ENCODE measurements around the gene MLPH. TPM values are rescaled to one million over a fixed set of nuclear protein-coding genes. Genes with fewer than 3 reads are reported as not detected.

Gene MLPH
- total RNA-seq, 1 donor from 2014 or later = not detected

DNA sequence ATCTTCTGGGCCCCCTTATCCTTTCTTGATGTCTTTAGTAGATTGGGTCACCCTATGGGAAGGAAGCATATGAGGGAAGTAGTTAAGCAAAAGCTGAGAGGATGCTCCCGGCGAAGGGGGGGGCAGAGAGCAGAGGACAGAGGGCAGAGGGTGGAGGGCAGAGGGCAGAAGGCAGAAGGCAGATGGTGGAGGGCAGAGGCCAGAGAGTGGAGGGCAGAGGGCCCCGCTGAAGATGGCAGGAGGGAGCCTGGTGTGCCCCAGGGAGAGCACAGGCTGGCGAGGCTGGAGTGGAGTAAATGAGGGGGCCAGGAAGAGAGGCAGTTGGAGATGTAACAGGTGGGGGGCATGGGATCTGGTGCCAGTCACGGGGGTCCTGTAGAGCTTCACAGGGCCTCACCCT is 7.0 kb downstream of the MLPH start:
- H3K36me3 ChIP-seq (ENCODE audit: control insufficient read depth in 3 of 3, insufficient read depth in 3 of 3, low read length in 3 of 3) = peaks cover 0 to 3% (median 0%) of the 10 kb centered on the region in 3 donors
- no peak overlapping the region for H3K9ac ChIP-seq (ENCODE audit: low read depth in 1 of 3, low read length in 3 of 3)
- H3K9me3 ChIP-seq (ENCODE audit: control insufficient read depth in 3 of 3, low read length in 3 of 3) = peaks cover 5 to 9% (median 7%) of the 10 kb centered on the region in 3 donors
- no peak overlapping the region for H3K4me3 ChIP-seq (ENCODE audit: low read length in 3 of 3)
- H3K27me3 ChIP-seq (ENCODE audit: control insufficient read depth in 3 of 3, insufficient read depth in 3 of 3, low read length in 3 of 3) = peaks cover 0 to 9% (median 2%) of the 10 kb centered on the region in 3 donors
- peaks cover 0 to 2% (median 0%) of the 10 kb centered on the region in 3 donors for H3K4me1 ChIP-seq (ENCODE audit: control insufficient read depth in 3 of 3, insufficient read depth in 3 of 3, low read length in 3 of 3)
- H3K27ac ChIP-seq (ENCODE audit: low read depth, low read length) = no peak overlapping the region

DNA sequence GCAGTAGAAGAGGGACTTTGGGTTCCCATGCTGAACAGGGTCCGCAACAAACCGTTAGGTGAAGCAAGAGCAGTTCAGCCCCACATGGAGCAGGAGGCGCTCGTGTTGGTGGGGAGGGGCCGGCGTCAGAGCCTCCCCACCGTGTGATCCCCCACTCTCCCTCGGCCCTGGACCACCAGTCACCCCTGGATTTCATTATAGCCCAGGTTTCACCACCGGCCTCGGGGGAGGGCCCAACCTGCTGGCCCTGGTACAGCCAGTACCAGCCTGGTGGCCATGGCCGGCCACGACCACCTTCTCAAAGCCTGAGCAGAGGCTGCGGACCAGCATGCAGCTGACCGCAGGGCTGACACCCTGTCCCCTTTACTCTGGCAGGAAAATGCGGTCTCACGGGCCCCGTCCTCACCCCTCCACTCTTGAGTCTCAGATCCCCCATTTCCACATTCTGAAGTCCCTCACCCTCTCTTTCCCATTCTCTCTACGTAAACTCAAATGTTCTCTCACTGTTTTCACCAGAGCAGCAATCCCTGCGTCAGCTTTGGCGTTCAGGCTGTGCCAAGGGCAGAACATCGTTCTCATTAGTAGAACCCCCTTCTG is 8.6 kb downstream of the MLPH start:
- Histone ChIP-seq H3K27me3 (ENCODE audit: control insufficient read depth in 3 of 3, insufficient read depth in 3 of 3, low read length in 3 of 3) (peaks cover 0 to 9% (median 2%) of the 10 kb centered on the region in 3 donors), H3K9me3 (ENCODE audit: control insufficient read depth in 3 of 3, low read length in 3 of 3) (peaks cover 5 to 9% (median 7%) of the 10 kb centered on the region in 3 donors), H3K4me1 (ENCODE audit: control insufficient read depth in 3 of 3, insufficient read depth in 3 of 3, low read length in 3 of 3) (no peaks in the 10 kb centered on the region), H3K4me3 (ENCODE audit: low read length in 3 of 3) (no peak overlapping the region), H3K27ac (ENCODE audit: low read depth, low read length) (no peak overlapping the region), H3K36me3 (ENCODE audit: control insufficient read depth in 3 of 3, insufficient read depth in 3 of 3, low read length in 3 of 3) (peaks cover 0 to 3% (median 0%) of the 10 kb centered on the region in 3 donors), H3K9ac (ENCODE audit: low read depth in 1 of 3, low read length in 3 of 3) (no peak overlapping the region)

DNA sequence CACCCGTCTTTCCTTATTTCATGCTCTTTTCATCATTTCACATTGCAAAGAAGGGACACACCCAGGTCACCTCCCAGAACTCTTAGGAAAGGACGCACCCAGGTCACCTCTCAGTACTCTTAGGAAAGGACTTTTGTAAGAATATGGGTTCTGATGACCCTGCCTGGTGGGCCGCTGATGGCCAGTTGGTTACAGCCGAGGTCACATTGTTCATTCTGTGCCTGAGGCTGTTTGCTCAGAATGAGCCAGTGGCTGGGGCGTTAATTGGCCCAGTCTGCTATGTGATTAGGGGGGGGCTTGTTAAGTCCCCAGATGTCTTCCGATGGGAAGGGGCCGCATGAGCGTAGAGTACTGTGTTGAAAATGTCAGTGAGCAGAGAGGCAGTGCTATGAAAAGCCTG is 9.4 kb downstream of the MLPH start:
- H3K9me3 ChIP-seq (ENCODE audit: control insufficient read depth in 3 of 3, low read length in 3 of 3) = peaks cover 3 to 7% (median 6%) of the 10 kb centered on the region in 3 donors
- H3K9ac ChIP-seq (ENCODE audit: low read depth in 1 of 3, low read length in 3 of 3) = no peak overlapping the region
- peaks cover 0 to 3% (median 0%) of the 10 kb centered on the region in 3 donors for H3K4me1 ChIP-seq (ENCODE audit: control insufficient read depth in 3 of 3, insufficient read depth in 3 of 3, low read length in 3 of 3)
- no peak overlapping the region for H3K27ac ChIP-seq (ENCODE audit: low read depth, low read length)
- no peak overlapping the region for H3K4me3 ChIP-seq (ENCODE audit: low read length in 3 of 3)
- peaks cover 0 to 3% (median 0%) of the 10 kb centered on the region in 3 donors for H3K36me3 ChIP-seq (ENCODE audit: control insufficient read depth in 3 of 3, insufficient read depth in 3 of 3, low read length in 3 of 3)
- H3K27me3 ChIP-seq (ENCODE audit: control insufficient read depth in 3 of 3, insufficient read depth in 3 of 3, low read length in 3 of 3) = peaks cover 0 to 9% (median 2%) of the 10 kb centered on the region in 3 donors

DNA sequence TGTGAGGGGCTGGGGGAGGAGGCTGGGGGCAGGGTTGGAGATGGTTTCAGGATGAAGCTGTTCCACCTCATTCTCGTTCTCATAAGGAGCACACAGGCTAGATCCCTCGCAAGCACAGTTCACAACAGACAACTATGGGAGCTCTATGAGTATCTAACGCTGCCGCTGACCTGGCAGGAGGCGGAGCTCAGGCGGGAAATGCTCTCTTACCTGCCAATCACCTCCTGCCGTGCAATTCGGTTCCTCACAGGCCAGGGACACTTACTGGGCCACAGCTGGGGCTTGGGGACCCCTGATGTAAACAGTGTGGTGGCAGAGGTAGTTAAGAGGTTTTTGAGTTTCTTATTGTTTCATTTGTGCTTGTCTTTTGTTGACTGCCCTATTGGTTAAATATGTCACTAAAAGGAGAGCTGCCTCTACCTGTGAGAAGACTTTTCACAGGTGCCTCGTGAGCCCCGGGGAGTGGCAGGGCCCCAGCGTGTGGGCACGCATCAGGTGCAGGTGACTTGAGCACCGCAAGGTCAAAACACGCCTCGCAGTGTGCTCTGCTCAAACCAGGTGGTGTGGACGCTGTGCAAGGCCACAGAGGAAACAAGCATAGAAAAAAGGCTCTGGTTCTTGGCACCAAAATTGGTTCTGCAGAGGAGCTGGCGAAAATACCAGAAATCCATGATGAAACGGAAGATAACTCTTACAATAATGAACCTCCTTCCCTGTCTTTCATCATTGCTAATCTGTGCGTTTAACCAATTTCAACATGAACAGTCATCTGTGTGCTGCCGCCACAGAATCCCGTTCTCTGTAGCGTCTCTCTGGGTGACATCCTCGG is 10.2 kb downstream of the MLPH start:
- Histone ChIP-seq H3K36me3 (ENCODE audit: control insufficient read depth in 3 of 3, insufficient read depth in 3 of 3, low read length in 3 of 3) (no peaks in the 10 kb centered on the region), H3K4me3 (ENCODE audit: low read length in 3 of 3) (no peak overlapping the region), H3K9me3 (ENCODE audit: control insufficient read depth in 3 of 3, low read length in 3 of 3) (no peaks in the 10 kb centered on the region), H3K4me1 (ENCODE audit: control insufficient read depth in 3 of 3, insufficient read depth in 3 of 3, low read length in 3 of 3) (peaks cover 0 to 5% (median 0%) of the 10 kb centered on the region in 3 donors), H3K9ac (ENCODE audit: low read depth in 1 of 3, low read length in 3 of 3) (no peak overlapping the region), H3K27me3 (ENCODE audit: control insufficient read depth in 3 of 3, insufficient read depth in 3 of 3, low read length in 3 of 3) (peaks cover 0 to 9% (median 2%) of the 10 kb centered on the region in 3 donors), H3K27ac (ENCODE audit: low read depth, low read length) (no peak overlapping the region)

DNA sequence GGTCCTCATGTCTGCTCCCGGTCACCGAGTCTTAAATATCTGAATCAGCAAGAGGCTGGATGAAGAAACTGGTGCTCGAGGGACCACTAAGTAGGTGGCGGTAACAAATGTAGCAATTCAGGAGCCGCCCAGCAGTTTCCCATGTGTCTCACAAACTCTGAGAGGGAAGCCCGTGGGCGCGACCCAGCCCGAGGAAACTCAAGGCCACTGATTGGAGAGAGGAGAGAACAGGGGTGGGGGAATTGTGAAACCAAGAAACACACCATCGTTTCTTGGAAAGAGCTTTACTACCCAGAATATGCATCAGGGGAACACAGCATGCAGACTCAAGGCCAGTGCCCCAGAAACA is 10.8 kb downstream of the MLPH start:
- Histone ChIP-seq H3K9me3 (ENCODE audit: control insufficient read depth in 3 of 3, low read length in 3 of 3) (no peaks in the 10 kb centered on the region), H3K4me3 (ENCODE audit: low read length in 3 of 3) (no peak overlapping the region), H3K27ac (ENCODE audit: low read depth, low read length) (no peak overlapping the region), H3K36me3 (ENCODE audit: control insufficient read depth in 3 of 3, insufficient read depth in 3 of 3, low read length in 3 of 3) (no peaks in the 10 kb centered on the region), H3K9ac (ENCODE audit: low read depth in 1 of 3, low read length in 3 of 3) (no peak overlapping the region), H3K27me3 (ENCODE audit: control insufficient read depth in 3 of 3, insufficient read depth in 3 of 3, low read length in 3 of 3) (peaks cover 0 to 9% (median 2%) of the 10 kb centered on the region in 3 donors), H3K4me1 (ENCODE audit: control insufficient read depth in 3 of 3, insufficient read depth in 3 of 3, low read length in 3 of 3) (peaks cover 0 to 9% (median 0%) of the 10 kb centered on the region in 3 donors)

DNA sequence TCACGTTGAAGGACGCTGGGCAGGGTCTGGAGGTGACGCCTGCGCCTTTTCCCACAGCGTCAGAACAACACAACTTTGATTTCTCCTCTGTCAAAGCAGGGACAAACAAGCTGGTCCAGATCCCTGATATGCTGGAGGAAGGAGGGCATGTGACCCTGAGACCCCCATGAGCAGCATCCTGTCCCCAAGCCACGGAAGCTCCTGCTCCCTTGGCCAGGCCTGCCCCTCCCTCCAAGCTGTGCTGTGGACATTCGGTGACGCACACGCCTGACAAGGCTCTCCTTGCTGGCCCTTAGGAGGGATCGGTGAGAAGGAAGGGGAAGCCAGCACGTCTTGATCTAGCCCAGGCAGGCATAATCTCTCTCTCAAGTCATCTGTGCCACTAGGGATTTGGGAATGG is 11.3 kb downstream of the MLPH start:
- H3K4me1 ChIP-seq (ENCODE audit: control insufficient read depth in 3 of 3, insufficient read depth in 3 of 3, low read length in 3 of 3) = peaks cover 0 to 9% (median 0%) of the 10 kb centered on the region in 3 donors
- H3K9ac ChIP-seq (ENCODE audit: low read depth in 1 of 3, low read length in 3 of 3) = no peak overlapping the region
- no peaks in the 10 kb centered on the region for H3K36me3 ChIP-seq (ENCODE audit: control insufficient read depth in 3 of 3, insufficient read depth in 3 of 3, low read length in 3 of 3)
- no peak overlapping the region for H3K4me3 ChIP-seq (ENCODE audit: low read length in 3 of 3)
- peaks cover 0 to 9% (median 2%) of the 10 kb centered on the region in 3 donors for H3K27me3 ChIP-seq (ENCODE audit: control insufficient read depth in 3 of 3, insufficient read depth in 3 of 3, low read length in 3 of 3)
- H3K9me3 ChIP-seq (ENCODE audit: control insufficient read depth in 3 of 3, low read length in 3 of 3) = no peaks in the 10 kb centered on the region
- no peak overlapping the region for H3K27ac ChIP-seq (ENCODE audit: low read depth, low read length)

DNA sequence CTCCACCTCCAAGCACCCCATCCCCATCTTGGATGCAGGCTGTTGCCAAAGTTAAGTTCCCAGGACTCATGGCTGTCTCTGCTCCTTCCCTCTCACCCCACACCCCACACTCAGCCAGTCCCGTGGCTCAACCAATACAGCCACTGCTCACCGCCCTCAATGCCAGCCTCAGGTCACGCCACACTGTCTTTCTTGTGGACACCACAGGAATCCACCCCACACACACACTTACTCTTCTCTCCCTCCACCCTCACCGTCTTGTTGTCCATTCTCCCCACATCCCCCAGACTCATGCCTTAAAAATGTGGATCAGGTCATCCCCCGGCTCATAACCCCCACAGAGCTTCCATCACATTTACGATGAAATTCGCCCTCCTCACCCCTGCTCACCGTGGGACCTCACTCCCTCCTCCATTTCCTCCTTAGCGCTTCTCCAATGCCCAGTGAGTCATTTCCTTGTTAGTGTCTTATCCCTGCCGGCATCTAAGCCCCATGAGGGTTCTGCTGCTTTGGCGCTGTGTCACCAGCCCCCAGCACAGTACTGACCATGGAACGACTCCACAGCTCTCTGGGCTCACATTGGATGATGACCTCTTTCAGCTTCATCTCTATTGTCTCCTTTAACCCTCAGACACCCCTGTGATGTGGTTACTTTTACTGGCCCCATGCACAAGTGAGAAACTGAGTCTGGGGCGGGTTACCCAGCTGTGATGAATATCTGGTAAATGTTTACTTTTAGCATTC is 13.8 kb downstream of the MLPH start:
- Histone ChIP-seq H3K27me3 (ENCODE audit: control insufficient read depth in 3 of 3, insufficient read depth in 3 of 3, low read length in 3 of 3) (peaks cover 0 to 11% (median 2%) of the 10 kb centered on the region in 3 donors), H3K4me3 (ENCODE audit: low read length in 3 of 3) (no peak overlapping the region), H3K27ac (ENCODE audit: low read depth, low read length) (no peak overlapping the region), H3K9me3 (ENCODE audit: control insufficient read depth in 3 of 3, low read length in 3 of 3) (no peaks in the 10 kb centered on the region), H3K36me3 (ENCODE audit: control insufficient read depth in 3 of 3, insufficient read depth in 3 of 3, low read length in 3 of 3) (no peaks in the 10 kb centered on the region), H3K4me1 (ENCODE audit: control insufficient read depth in 3 of 3, insufficient read depth in 3 of 3, low read length in 3 of 3) (peaks cover 0 to 12% (median 0%) of the 10 kb centered on the region in 3 donors), H3K9ac (ENCODE audit: low read depth in 1 of 3, low read length in 3 of 3) (no peak overlapping the region)

DNA sequence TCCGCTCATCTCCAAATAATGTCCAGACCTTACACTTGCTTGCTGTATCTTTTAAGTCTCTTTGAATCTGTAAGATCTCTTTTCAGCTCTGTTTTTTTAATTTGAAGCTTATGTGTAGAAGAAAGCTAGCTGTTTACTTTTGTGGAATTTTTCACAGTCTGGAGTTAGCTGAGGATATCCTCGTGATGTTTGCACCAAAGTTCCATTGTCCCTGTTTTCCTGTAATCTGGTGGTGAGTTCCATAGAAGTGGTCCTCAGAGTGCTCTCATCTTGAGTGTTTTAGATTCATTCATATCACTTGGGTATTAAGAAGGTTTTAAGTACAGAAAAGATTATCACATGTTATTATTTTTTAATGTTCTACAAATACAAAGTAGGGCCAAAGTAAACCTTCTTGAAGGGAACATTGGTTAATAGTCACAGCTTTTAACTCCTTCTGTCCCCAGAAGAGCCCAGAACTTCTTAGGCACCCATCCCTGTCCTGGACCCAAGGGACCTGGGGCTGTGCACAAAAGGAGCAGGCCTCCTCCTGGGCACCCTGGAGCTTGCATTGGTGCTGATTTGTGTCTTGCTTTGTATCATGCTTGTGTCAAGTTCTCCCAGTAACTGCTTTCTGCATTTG is 15.0 kb downstream of the MLPH start:
- Histone ChIP-seq H3K27me3 (ENCODE audit: control insufficient read depth in 3 of 3, insufficient read depth in 3 of 3, low read length in 3 of 3) (peaks cover 0 to 10% (median 0%) of the 10 kb centered on the region in 3 donors), H3K9me3 (ENCODE audit: control insufficient read depth in 3 of 3, low read length in 3 of 3) (no peaks in the 10 kb centered on the region), H3K4me3 (ENCODE audit: low read length in 3 of 3) (no peak overlapping the region), H3K36me3 (ENCODE audit: control insufficient read depth in 3 of 3, insufficient read depth in 3 of 3, low read length in 3 of 3) (no peaks in the 10 kb centered on the region), H3K4me1 (ENCODE audit: control insufficient read depth in 3 of 3, insufficient read depth in 3 of 3, low read length in 3 of 3) (peaks cover 0 to 12% (median 0%) of the 10 kb centered on the region in 3 donors), H3K9ac (ENCODE audit: low read depth in 1 of 3, low read length in 3 of 3) (no peak overlapping the region), H3K27ac (ENCODE audit: low read depth, low read length) (no peak overlapping the region)

DNA sequence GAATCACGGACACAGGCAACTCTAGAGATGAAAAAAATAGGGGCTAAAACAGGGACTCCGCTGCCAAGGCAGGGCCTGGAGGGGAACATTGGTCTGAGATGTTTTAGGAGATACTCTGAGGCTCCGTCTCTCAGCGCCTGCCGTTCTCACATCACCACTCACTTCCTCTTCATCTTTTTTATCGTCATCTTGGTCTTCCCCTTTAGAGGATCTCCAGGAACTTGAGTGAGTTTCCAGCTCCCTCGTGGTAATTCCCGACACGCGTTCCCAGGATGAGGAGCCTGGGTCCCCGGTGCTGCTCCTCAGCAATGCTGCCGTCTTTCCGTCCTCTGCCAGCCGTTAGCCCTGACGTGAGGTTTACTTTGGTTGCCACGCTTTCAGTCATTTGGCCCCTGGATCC is 16.1 kb downstream of the MLPH start:
- Histone ChIP-seq H3K9ac (ENCODE audit: low read depth in 1 of 3, low read length in 3 of 3) (no peak overlapping the region), H3K4me3 (ENCODE audit: low read length in 3 of 3) (no peak overlapping the region), H3K36me3 (ENCODE audit: control insufficient read depth in 3 of 3, insufficient read depth in 3 of 3, low read length in 3 of 3) (no peaks in the 10 kb centered on the region), H3K27me3 (ENCODE audit: control insufficient read depth in 3 of 3, insufficient read depth in 3 of 3, low read length in 3 of 3) (peaks cover 0 to 4% (median 0%) of the 10 kb centered on the region in 3 donors), H3K4me1 (ENCODE audit: control insufficient read depth in 3 of 3, insufficient read depth in 3 of 3, low read length in 3 of 3) (peaks cover 0 to 12% (median 0%) of the 10 kb centered on the region in 3 donors), H3K9me3 (ENCODE audit: control insufficient read depth in 3 of 3, low read length in 3 of 3) (no peaks in the 10 kb centered on the region), H3K27ac (ENCODE audit: low read depth, low read length) (no peak overlapping the region)
